Measurements from ENCODE around the gene SP1. TPM values are rescaled to one million over a fixed set of nuclear protein-coding genes. Genes with fewer than 3 reads are reported as not detected.

SP1 gene
- total RNA-seq, 4 donors from 2014 or later = 68.0 to 80.5 (median 74.0) TPM

DNA sequence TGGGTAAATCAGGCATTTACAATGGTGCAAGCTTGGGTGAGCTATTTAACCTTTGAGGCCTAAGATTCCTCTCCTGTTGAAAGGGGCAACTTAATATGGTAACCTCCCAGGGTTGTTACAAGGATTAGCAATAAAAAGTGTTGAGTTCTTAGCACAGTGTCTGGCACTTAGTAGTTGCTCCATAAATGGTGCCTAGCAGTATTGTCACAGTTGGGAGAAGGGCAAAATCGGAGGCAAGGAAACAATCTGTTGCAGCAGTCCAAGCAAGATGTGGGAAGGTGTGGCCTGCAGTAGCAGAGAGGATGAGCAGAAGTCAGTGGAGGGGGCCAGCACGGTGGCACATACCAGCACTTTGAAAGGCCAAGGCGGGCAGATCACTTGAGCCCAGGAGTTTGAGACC lies 36.5 kb upstream of the SP1 start:
- Histone ChIP-seq H3K4me3 (no peak overlapping the region), H3K27ac (no peak overlapping the region), H3K4me1 (peaks cover 0 to 24% (median 9%) of the 10 kb centered on the region in 3 donors), H3K36me3 (no peaks in the 10 kb centered on the region), H3K9me3 (no peaks in the 10 kb centered on the region), H3K27me3 (peaks cover 7% of the 10 kb centered on the region)
- 50 to 67% methylated on average over 2 to 3 of the region's 3 CpGs for WGBS, 2 donors (ENCODE audit: low coverage in 1 of 2)
- no peak for ATAC-seq
- no peak for TF ChIP-seq POLR2A (IDR thresholded peaks at IDR 0.05)
- no peak for TF ChIP-seq POLR2AphosphoS5 (IDR thresholded peaks at IDR 0.05)
- TF ChIP-seq, protein P1, sequence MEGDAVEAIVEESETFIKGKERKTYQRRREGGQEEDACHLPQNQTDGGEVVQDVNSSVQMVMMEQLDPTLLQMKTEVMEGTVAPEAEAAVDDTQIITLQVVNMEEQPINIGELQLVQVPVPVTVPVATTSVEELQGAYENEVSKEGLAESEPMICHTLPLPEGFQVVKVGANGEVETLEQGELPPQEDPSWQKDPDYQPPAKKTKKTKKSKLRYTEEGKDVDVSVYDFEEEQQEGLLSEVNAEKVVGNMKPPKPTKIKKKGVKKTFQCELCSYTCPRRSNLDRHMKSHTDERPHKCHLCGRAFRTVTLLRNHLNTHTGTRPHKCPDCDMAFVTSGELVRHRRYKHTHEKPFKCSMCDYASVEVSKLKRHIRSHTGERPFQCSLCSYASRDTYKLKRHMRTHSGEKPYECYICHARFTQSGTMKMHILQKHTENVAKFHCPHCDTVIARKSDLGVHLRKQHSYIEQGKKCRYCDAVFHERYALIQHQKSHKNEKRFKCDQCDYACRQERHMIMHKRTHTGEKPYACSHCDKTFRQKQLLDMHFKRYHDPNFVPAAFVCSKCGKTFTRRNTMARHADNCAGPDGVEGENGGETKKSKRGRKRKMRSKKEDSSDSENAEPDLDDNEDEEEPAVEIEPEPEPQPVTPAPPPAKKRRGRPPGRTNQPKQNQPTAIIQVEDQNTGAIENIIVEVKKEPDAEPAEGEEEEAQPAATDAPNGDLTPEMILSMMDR (IDR thresholded peaks at IDR 0.05) = no peak
- TF ChIP-seq EP300 (IDR thresholded peaks at IDR 0.05) = no peak

DNA sequence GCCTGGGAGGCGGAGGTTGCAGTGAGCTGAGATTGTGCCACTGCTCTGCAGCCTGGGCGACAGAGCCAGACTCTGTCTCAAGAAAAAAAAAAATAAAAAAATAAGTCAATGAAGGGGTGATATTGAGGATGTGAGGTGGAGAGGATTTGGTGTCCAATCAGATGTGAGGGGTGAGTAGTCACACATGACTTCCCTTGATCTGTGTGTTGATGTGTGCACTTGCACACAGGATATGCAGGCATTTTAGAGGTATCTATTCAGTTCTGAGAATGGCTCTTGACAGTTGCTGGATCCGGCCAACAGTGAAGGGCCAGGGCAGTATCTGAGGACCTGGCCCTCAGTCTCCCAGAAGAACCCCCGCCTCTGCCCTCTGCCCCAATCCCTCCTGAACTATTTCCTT lies 36.0 kb upstream of the SP1 start:
- no peak for ATAC-seq
- H3K4me3 ChIP-seq = no peak overlapping the region
- peaks cover 0 to 24% (median 9%) of the 10 kb centered on the region in 3 donors for H3K4me1 ChIP-seq
- peak overlapping the region in 3 of 4 donors; percentile 87 to 94 (median 92) for H3K27ac ChIP-seq
- TF ChIP-seq EP300 (IDR thresholded peaks at IDR 0.05) (no peak), POLR2AphosphoS5 (IDR thresholded peaks at IDR 0.05) (no peak), POLR2A (IDR thresholded peaks at IDR 0.05) (no peak)
- TF ChIP-seq, protein P1 (IDR thresholded peaks at IDR 0.05) = no peak
- peaks cover 1% of the 10 kb centered on the region for H3K27me3 ChIP-seq
- H3K9me3 ChIP-seq = no peaks in the 10 kb centered on the region
- 94% methylated on average over 4 of the region's 4 CpGs; no CpG with 5 or more reads in 1 of the 2 donors for WGBS, 2 donors (ENCODE audit: low coverage in 1 of 2)
- no peaks in the 10 kb centered on the region for H3K36me3 ChIP-seq

DNA sequence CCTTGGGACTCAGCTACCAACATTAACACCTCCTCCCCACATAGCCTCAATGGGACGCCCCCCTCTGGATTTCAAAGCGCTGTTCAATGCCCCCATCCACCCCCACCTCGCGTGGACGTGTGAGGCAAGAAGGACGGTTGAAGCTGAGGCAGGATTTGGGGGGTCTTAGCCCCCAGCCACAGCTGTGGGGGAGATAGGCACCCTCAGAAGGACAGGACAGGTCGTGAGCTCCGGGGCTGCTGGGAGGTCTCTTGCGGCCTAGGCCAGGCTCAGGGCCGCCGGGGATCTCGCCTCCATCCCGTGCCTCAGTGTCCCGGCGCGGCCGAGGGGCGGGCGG lies 35.5 kb upstream of the SP1 start:
- no CpG with 5 or more reads among the region's 19 CpGs for WGBS, 2 donors (ENCODE audit: low coverage in 1 of 2)
- no peak for ATAC-seq
- Histone ChIP-seq H3K4me3 (peak overlapping the region; percentile 66 to 78), H3K9me3 (no peaks in the 10 kb centered on the region), H3K4me1 (peaks cover 0 to 24% (median 9%) of the 10 kb centered on the region in 3 donors), H3K27me3 (no peaks in the 10 kb centered on the region), H3K36me3 (no peaks in the 10 kb centered on the region), H3K27ac (peak overlapping the region in 3 of 4 donors; percentile 87 to 94 (median 92))
- TF ChIP-seq POLR2A (IDR thresholded peaks at IDR 0.05) (no peak), POLR2AphosphoS5 (IDR thresholded peaks at IDR 0.05) (no peak), EP300 (IDR thresholded peaks at IDR 0.05) (no peak)
- TF ChIP-seq, protein P1 (IDR thresholded peaks at IDR 0.05) = no peak

DNA sequence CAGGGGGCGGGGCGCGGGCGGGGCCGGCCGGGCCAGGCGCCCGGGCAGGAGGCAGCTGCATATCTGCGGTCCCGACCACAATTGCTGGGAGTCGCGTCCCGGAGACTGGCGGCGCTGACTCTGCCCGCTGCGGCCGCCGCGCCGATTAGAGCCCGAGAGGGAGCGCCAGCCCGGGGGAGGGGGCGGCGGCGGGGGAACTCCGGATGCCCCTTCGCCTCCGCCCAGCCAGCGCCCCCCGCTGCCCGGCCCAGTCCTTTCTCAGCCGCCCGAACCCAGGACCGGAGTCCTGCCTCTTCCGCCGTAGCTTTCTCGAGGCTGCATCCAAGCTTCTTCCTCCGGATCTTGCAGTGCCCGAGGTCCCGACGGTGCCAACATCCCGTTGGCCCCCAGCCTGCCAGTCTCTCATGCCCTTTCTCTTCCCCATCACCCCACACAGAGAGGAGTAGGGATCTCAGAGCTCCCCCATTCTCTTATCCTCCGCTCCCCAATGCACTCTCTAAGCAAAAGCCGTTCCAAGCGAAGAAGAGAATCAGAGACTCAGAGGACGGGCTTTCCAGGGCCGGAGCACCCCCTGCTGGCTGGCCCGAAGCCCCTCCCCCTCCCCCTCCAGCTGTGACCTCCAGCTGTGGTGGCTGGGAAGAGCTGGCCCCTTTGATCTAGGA lies 35.0 kb upstream of the SP1 start:
- Histone ChIP-seq H3K4me1 (peaks cover 0 to 24% (median 9%) of the 10 kb centered on the region in 3 donors), H3K27me3 (no peaks in the 10 kb centered on the region), H3K36me3 (no peaks in the 10 kb centered on the region), H3K9me3 (no peaks in the 10 kb centered on the region), H3K4me3 (peak overlapping the region; percentile 66 to 78), H3K27ac (peak overlapping the region; percentile 65 to 94 (median 90))
- TF ChIP-seq POLR2A (IDR thresholded peaks at IDR 0.05) = peak; percentile 30 to 38
- TF ChIP-seq EP300 (IDR thresholded peaks at IDR 0.05) = no peak
- TF ChIP-seq, protein P1 (IDR thresholded peaks at IDR 0.05) = peak in 3 of 4 experiments; percentile 72 to 90 (median 74)
- TF ChIP-seq POLR2AphosphoS5 (IDR thresholded peaks at IDR 0.05) = peak; percentile 24
- ATAC-seq = peak; percentile 95
- WGBS, 2 donors (ENCODE audit: low coverage in 1 of 2) = 0% methylated on average over 2 to 15 of the region's 50 CpGs
